SW480 (cell line): ENCODE results near the gene REN.

Experiments used
- DNase-seq: peaks from one replicate; pipeline ENCODE4 v3.0.0-alpha.2; 2016; ENCODE audit warnings: low spot score

Gene REN

DNA sequence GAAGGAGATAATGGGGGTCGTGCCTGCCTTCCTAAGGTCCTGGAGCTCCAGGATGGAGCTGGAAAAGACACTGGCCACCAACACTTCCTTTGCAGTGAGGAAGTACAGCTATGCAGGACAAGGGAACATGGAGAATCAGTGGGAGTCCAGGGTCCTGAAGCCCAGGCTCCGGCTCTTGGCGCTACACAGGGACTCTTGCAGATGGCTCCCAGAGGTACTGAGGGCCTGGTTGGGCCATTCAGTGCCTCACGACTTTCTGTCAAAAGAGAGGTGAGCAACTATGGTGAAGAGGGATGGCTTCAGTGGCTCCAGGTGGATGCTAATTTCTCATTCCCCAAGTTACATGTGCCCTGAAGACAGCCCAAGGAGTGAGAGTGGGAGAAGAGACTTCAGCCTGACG is 12.5 kb downstream of the REN start:
- no peak for DNase-seq

GRCh38 chr1:204152310-204153044 is 13.7 kb downstream of the REN start:
- DNase-seq = no peak

DNA sequence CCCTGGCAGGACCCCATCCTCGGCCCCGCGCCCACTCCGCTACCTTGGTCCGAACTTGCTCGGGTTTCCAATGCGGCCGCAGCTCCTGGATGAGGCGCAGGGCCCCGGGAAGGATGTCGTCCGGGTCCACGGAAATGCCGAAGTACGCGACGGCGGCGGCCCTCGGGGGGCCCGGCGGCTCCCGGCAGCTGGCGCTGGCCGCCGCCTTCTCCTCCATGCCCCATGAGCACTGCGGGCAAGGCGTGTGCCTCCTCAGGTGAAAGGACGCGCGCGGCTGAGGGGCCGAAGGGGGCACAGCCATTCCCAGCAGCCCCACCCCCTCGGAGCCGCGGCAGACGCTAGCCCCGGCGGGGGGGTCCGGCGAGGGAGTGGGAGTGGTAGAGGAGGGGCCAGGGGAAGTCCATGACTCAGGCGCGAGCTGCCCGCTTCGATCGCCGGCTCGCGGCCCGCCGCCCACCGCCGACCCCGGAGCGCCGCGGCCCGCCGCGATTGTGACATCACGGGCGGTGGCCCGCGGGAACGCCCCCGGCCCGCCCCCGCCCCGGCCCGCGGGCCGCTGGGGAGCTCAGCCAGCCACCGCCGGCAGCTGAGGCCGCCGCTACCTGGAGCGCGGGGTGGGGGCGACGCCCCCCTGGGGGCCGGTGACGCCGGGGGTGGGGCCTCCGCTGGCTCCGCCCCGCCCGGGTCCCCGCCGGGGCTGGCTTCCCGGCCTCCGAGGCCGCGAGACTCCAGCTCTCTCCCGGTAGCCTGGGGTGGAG is 14.4 kb downstream of the REN start, which contains the start of gene ETNK2:
Gene ETNK2, minus strand, starts transcription at position 493 of the 758 bp plus-strand sequence. Its CDS starts 192 bp downstream, at position 301.
- peak; percentile 51 for DNase-seq

DNA sequence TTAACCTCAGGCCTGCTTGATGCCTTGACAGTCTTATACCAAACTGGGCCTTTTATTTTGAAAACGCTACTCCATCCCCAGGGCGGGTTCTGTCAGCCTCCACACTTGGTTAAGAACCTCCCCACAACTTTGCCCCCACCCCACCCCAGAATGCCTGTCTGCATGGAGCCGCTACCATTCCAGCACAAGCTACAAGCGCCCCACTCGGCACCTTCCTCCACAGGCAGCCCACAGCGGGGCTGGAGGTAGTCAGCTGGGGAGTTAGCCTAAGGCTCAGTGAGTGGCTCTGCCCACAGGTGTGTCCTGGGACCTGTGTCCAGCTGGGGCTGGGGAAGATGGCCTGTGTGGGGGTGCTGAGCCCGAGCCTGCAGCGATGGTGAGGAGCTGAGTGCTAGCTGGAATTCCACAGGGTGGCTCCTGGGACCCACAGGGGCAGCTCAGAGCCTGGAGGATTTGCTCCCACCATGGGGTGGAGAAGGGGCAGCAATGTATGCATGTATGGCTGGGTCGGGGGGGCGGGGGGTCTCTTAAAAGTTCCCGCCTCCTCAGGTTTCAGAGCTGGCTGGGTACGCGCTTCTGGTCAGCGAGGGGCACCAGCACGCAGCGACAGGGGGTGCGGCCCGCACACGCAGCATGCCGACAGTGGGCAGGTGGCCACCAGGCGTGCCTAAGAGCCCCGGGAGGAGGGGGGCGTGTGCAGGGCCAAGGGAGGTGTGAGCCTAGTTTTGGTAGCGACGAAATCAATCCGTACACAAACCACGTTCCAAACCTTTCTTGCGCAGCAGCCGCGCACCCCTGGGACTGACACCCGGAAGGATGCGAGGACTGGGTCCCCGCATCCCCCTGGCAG is 15.2 kb downstream of the REN start:
- DNase-seq = no peak

DNA sequence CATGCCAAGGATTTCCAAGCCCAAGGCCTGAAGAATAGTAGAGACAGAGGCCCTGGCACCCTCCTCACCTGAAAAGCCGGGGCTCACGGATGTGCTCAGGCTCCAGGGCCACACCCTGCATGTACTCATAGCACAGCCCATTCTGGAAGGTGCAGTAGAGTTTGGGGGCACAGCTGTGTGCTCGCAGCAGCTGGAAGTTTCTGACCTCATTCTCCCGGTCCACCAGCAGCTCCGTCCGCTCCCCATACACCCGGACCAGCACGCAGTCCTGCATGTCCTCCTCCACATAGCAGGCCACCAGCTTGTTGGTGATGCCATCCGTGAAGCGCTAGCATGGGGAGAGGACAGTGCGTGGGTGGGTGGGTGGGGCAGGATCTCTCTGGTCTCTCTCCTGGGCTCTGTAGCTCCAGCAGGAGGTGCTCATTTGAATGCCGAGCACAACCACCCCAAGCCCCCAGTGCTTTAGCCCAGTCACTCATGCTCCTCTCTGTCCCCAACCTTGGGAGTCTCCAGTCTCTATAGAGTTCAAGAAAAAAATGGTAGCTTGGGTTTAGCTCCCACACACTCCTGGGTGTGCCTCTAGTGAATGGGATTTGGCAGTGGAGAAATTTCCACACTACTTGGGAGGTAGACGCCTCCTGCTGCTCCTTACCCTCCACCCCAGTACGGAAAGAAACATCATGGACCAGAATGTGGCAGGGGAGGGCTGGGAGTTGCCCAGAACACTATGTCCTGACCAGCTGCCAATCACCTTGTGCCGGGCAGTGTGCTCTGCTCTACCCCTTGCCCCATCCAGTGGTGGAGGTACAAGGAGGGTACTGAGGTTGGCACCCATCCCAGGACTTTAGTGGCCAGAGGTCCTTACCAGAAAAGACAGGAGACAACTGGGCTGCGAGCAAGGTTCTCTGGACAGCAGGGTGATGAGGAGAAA is 16.2 kb downstream of the REN start:
- peak; percentile 33 for DNase-seq

GRCh38 chr1:204149107-204149506 is 17.0 kb downstream of the REN start:
- DNase-seq = no peak

- DNase-seq = no peak
Observed at GRCh38 chr1:204147406-204148383, 18.4 kb downstream of the REN start.

- no peak for DNase-seq
Observed at GRCh38 chr1:204146965-204147364, 19.2 kb downstream of the REN start.

- DNase-seq = no peak
Observed at GRCh38 chr1:204146309-204146708, 19.8 kb downstream of the REN start.

- DNase-seq = no peak
Observed at GRCh38 chr1:204145033-204145504, 21.1 kb downstream of the REN start.

- no peak for DNase-seq
Observed at GRCh38 chr1:204143276-204144041, 22.7 kb downstream of the REN start.

GRCh38 chr1:204142032-204142974 is 23.8 kb downstream of the REN start:
- DNase-seq = no peak

- no peak for DNase-seq
Observed at GRCh38 chr1:204141131-204141530, 25.0 kb downstream of the REN start.

DNA sequence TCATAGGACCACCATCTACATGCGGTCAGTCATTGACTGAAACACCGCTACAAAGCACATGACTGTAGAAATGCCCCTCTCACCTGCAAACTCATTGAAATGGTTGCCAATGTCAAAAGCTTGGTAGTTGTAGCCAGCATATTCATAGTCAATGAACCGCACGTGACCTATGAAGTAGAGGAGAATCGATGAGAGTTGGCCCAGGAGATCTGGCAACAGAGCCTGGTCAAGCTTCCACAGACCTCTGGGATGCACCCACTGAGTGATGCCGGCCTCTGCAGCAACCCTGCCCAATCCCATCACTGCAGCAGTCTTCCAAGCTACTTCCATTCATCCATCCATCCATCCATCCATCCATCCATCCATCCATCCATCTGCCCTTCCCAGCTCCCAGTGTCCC is 26.2 kb downstream of the REN start:
- DNase-seq = no peak

GRCh38 chr1:204139088-204139487 is 27.0 kb downstream of the REN start:
- DNase-seq = no peak

DNA sequence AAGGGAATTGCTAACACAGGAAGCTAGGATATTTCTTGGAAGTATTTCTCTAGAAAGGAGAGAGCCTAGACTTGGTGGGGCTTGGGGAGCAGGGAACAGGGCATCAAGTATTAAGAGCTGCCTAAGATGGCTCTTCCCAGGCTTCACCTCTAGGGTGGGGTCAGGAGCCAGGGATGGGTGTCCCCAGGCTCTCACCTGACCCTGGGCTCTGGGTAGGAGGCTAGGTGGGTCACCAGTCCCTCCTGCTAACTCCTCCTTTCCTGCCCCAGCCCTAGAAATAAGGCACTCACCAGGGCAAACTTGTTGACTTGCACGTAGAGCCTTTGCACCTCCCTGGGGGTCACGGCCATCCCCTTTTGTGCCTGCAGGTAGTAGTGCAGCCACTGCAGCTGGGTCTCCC is 29.3 kb downstream of the REN start:
- DNase-seq = no peak

GRCh38 chr1:204134103-204134502 is 32.0 kb downstream of the REN start:
- no peak for DNase-seq

- no peak for DNase-seq
Observed at GRCh38 chr1:204132718-204133117, 33.4 kb downstream of the REN start.
